WTC11 (cell line): Measurements from ENCODE around the gene CELF2.

ENCODE experiments used
- CREM ChIP-seq: sonication (generic); formaldehyde crosslinking; IDR thresholded peaks from 2 replicates; pipeline ENCODE4 v1.8.1; 2022; ENCODE audit warnings: mild to moderate bottlenecking, missing genetic modification reagents, moderate library complexity
- CTCF ChIP-seq: fragments of 200-600 bp; IDR thresholded peaks from 2 replicates; pipeline ENCODE4 v1.8.0; 2022; ENCODE audit warnings: antibody characterized with exemption
- E2F1 ChIP-seq: sonication (generic); formaldehyde crosslinking; IDR thresholded peaks from 2 replicates; pipeline ENCODE4 v1.8.0; 2022; ENCODE audit warnings: mild to moderate bottlenecking, missing genetic modification reagents
- MXD4 ChIP-seq: fragments of 250-450 bp; sonication (Bioruptor Pico); IDR thresholded peaks from 2 replicates; pipeline ENCODE4 v1.8.0; 2021; ENCODE audit warnings: mild to moderate bottlenecking, moderate library complexity, borderline replicate concordance
- USF2 ChIP-seq: sonication (generic); formaldehyde crosslinking; IDR thresholded peaks from 2 replicates; pipeline ENCODE4 v1.8.1; 2023; ENCODE audit warnings: mild to moderate bottlenecking, missing genetic modification reagents, moderate library complexity

- no peak for TF ChIP-seq CTCF
- TF ChIP-seq MXD4 (CRISPR knock-in tag), result no peak
- no peak for TF ChIP-seq E2F1
- no peak for TF ChIP-seq USF2 (CRISPR knock-in tag)
- TF ChIP-seq CREM (CRISPR knock-in tag), result no peak
These were observed 246.1 kb downstream of the CELF2 start for GRCh38 chr10:11263767-11264166.
